ENCODE results near the gene NAA15.

Gene NAA15

GRCh38 chr4:139301113-139301820 lies at the start of gene NAA15 (continued):
- TF ChIP-seq ZSCAN30 (tag by site-specific recombination; IDR thresholded peaks at IDR 0.05) (no peak), OSR2 (tag by site-specific recombination; IDR thresholded peaks at IDR 0.05) (no peak), ZNF433 (tag by site-specific recombination; IDR thresholded peaks at IDR 0.05; ENCODE audit: low read depth) (no peak), ZNF211 (tag by site-specific recombination; IDR thresholded peaks at IDR 0.05; ENCODE audit: low read depth) (no peak), ZNF623 (tag by site-specific recombination; IDR thresholded peaks at IDR 0.05) (no peak), ZNF610 (tag by site-specific recombination; IDR thresholded peaks at IDR 0.05; ENCODE audit: borderline replicate concordance) (no peak), TRIM28 (IDR thresholded peaks at IDR 0.05; ENCODE audit: borderline replicate concordance, low read length) (peak; percentile 73; the same call in 1 of the 2 replicates), ZNF157 (tag by site-specific recombination; IDR thresholded peaks at IDR 0.05) (no peak), ZNF426 (tag by site-specific recombination; IDR thresholded peaks at IDR 0.05) (no peak), BCL11A (tag by site-specific recombination; IDR thresholded peaks at IDR 0.05; ENCODE audit: low read depth) (no peak), ZBTB44 (tag by site-specific recombination; IDR thresholded peaks at IDR 0.05) (no peak), ZNF626 (tag by site-specific recombination; IDR thresholded peaks at IDR 0.05) (no peak), ZNF654 (tag by site-specific recombination; IDR thresholded peaks at IDR 0.05; ENCODE audit: low read depth) (no peak), ZNF423 (tag by site-specific recombination; IDR thresholded peaks at IDR 0.05) (no peak), SP2 (tag by site-specific recombination; IDR thresholded peaks at IDR 0.05) (peak; percentile 94), ZNF48 (tag by site-specific recombination; IDR thresholded peaks at IDR 0.05) (no peak), ZNF776 (tag by site-specific recombination; IDR thresholded peaks at IDR 0.05; ENCODE audit: borderline replicate concordance) (no peak), ZNF280C (tag by site-specific recombination; IDR thresholded peaks at IDR 0.05) (no peak), SCRT1 (tag by site-specific recombination; IDR thresholded peaks at IDR 0.05; ENCODE audit: borderline replicate concordance) (no peak), ZNF114 (tag by site-specific recombination; IDR thresholded peaks at IDR 0.05) (no peak), ZNF2 (tag by site-specific recombination; IDR thresholded peaks at IDR 0.05) (no peak; the same call in 1 of the 2 replicates), ZNF548 (tag by site-specific recombination; IDR thresholded peaks at IDR 0.05) (no peak), ZNF621 (tag by site-specific recombination; IDR thresholded peaks at IDR 0.05) (no peak), ZNF645 (tag by site-specific recombination; IDR thresholded peaks at IDR 0.05) (no peak), PRDM10 (tag by site-specific recombination; IDR thresholded peaks at IDR 0.05) (0 out of 2 replicates have a peak, but pooled peaks have one; percentile 11), ZNF335 (tag by site-specific recombination; conservative IDR thresholded peaks at IDR 0.05) (peak; percentile 83), ZNF10 (tag by site-specific recombination; IDR thresholded peaks at IDR 0.05) (no peak), ZNF24 (tag by site-specific recombination; IDR thresholded peaks at IDR 0.05) (no peak)
- TF ChIP-seq, protein P1, sequence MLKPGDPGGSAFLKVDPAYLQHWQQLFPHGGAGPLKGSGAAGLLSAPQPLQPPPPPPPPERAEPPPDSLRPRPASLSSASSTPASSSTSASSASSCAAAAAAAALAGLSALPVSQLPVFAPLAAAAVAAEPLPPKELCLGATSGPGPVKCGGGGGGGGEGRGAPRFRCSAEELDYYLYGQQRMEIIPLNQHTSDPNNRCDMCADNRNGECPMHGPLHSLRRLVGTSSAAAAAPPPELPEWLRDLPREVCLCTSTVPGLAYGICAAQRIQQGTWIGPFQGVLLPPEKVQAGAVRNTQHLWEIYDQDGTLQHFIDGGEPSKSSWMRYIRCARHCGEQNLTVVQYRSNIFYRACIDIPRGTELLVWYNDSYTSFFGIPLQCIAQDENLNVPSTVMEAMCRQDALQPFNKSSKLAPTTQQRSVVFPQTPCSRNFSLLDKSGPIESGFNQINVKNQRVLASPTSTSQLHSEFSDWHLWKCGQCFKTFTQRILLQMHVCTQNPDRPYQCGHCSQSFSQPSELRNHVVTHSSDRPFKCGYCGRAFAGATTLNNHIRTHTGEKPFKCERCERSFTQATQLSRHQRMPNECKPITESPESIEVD (tag by site-specific recombination; IDR thresholded peaks at IDR 0.05) = no peak
- TF ChIP-seq, protein P2, sequence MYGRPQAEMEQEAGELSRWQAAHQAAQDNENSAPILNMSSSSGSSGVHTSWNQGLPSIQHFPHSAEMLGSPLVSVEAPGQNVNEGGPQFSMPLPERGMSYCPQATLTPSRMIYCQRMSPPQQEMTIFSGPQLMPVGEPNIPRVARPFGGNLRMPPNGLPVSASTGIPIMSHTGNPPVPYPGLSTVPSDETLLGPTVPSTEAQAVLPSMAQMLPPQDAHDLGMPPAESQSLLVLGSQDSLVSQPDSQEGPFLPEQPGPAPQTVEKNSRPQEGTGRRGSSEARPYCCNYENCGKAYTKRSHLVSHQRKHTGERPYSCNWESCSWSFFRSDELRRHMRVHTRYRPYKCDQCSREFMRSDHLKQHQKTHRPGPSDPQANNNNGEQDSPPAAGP (tag by site-specific recombination; IDR thresholded peaks at IDR 0.05) = no peak; the same call in 1 of the 2 replicates
